Activated B cell treated with CpG ODN at 0.5 μM for 24 hours (primary cell): Measurements from ENCODE around the gene BNC2. TPM values are rescaled to one million over a fixed set of nuclear protein-coding genes. Genes with fewer than 3 reads are reported as not detected.
"Not testable (repeated sequence)": the region's sequence is repeated elsewhere in the genome, so short reads cannot be mapped to it uniquely, and the experiment has no call there.

Experiments
- ATAC-seq: fragments of 200-7000 bp; cut with Tn5 transposase; one replicate; pipeline ENCODE4 v1.10.0; 2021; ENCODE audit warnings: low read depth, mild to moderate bottlenecking, moderate library complexity
- CTCF ChIA-PET: fragments of 350-600 bp; sonication (Branson Sonifier 250); formaldehyde crosslinking; loops from one replicate; lab custom pipeline; 2021; ENCODE audit warnings: antibody characterized with exemption; lab: Charles Lee
- POLR2A ChIA-PET: fragments of 350-600 bp; sonication (Branson Sonifier 250); formaldehyde crosslinking; loops from one replicate; lab custom pipeline; 2021; ENCODE audit warnings: antibody characterized with exemption; lab: Charles Lee
- DNase-seq: peaks from one replicate; pipeline ENCODE4 v3.0.0; 2022
- H3K27ac Mint-ChIP-seq: one replicate; pipeline ENCODE4 v1.8.0; 2020; ENCODE audit warnings: mixed read lengths
- H3K27me3 Mint-ChIP-seq: one replicate; pipeline ENCODE4 v1.8.0; 2021; ENCODE audit warnings: mixed read lengths
- H3K36me3 Mint-ChIP-seq: one replicate; pipeline ENCODE4 v1.8.0; 2021; ENCODE audit warnings: low read depth, mixed read lengths
- H3K4me1 Mint-ChIP-seq: one replicate; pipeline ENCODE4 v1.8.0; 2021; ENCODE audit warnings: mixed read lengths
- H3K4me3 Mint-ChIP-seq: one replicate; pipeline ENCODE4 v1.8.0; 2020; ENCODE audit warnings: mild to moderate bottlenecking, mixed read lengths
- H3K9me3 Mint-ChIP-seq: one replicate; pipeline ENCODE4 v1.8.0; 2020; ENCODE audit warnings: mixed read lengths
- CTCF ChIP-seq: fragments of 200-600 bp; IDR thresholded peaks from one replicate; pipeline ENCODE4 v1.8.0; 2022; ENCODE audit warnings: antibody characterized with exemption, mild to moderate bottlenecking
- intact Hi-C: fragments of 100-400 bp; cut with micrococcal nuclease; formaldehyde crosslinking; loops from one replicate; pipeline ENCODE4 v1.15.1; 2024
- total RNA-seq: library from RNA; stranded (reverse); gene quantifications from 2 replicates; pipeline ENCODE4 v1.2.3, GENCODE V29; 2022

BNC2 gene
- total RNA-seq, 1 donor from 2014 or later: not detected

GRCh38 chr9:16484744-16485143 lies 385.7 kb downstream of the BNC2 start:
- Mint-ChIP-seq H3K4me3 (no peak overlapping the region), H3K9me3 (no peaks in the 10 kb centered on the region), H3K27me3 (no peaks in the 10 kb centered on the region), H3K36me3 (no peaks in the 10 kb centered on the region), H3K4me1 (no peaks in the 10 kb centered on the region), H3K27ac (no peak overlapping the region)
- ChIA-PET CTCF (no interaction called here), POLR2A (no interaction called here)
- DNase-seq: no peak
- TF ChIP-seq CTCF: no peak
- ATAC-seq: no peak
- intact Hi-C loops: no loop called here

- ChIA-PET CTCF (no interaction called here), POLR2A (no interaction called here)
- no peak overlapping the region for H3K27ac Mint-ChIP-seq
- no peaks in the 10 kb centered on the region for H3K27me3 Mint-ChIP-seq
- DNase-seq (no peak), ATAC-seq (no peak)
- no peak overlapping the region for H3K4me3 Mint-ChIP-seq
- H3K9me3 Mint-ChIP-seq: no peaks in the 10 kb centered on the region
- H3K4me1 Mint-ChIP-seq: no peaks in the 10 kb centered on the region
- intact Hi-C loops: no loop called here
- no peak for TF ChIP-seq CTCF
- H3K36me3 Mint-ChIP-seq: no peaks in the 10 kb centered on the region
Observed at GRCh38 chr9:16484180-16484579, 386.3 kb downstream of the BNC2 start.

- no peak for ATAC-seq
- Mint-ChIP-seq H3K27ac (no peak overlapping the region), H3K4me1 (no peaks in the 10 kb centered on the region), H3K36me3 (no peaks in the 10 kb centered on the region), H3K9me3 (no peaks in the 10 kb centered on the region), H3K4me3 (no peak overlapping the region), H3K27me3 (no peaks in the 10 kb centered on the region)
- no peak for TF ChIP-seq CTCF
- ChIA-PET CTCF (no interaction called here), POLR2A (no interaction called here)
- DNase-seq: no peak
- intact Hi-C loops: no loop called here
Observed at GRCh38 chr9:16482764-16483163, 387.7 kb downstream of the BNC2 start.

GRCh38 chr9:16480584-16480983 lies 389.9 kb downstream of the BNC2 start:
- H3K4me1 Mint-ChIP-seq, H3K36me3 Mint-ChIP-seq, POLR2A ChIA-PET, ATAC-seq, H3K27ac Mint-ChIP-seq, DNase-seq, H3K4me3 Mint-ChIP-seq, H3K9me3 Mint-ChIP-seq, H3K27me3 Mint-ChIP-seq, intact Hi-C loops, CTCF ChIA-PET: not testable (repeated sequence)

GRCh38 chr9:16475996-16476395 lies 394.5 kb downstream of the BNC2 start:
- H3K4me3 Mint-ChIP-seq: no peak overlapping the region
- no peak for TF ChIP-seq CTCF
- DNase-seq (no peak), ATAC-seq (no peak)
- no peak overlapping the region for H3K27ac Mint-ChIP-seq
- ChIA-PET POLR2A (no interaction called here), CTCF (no interaction called here)
- no peaks in the 10 kb centered on the region for H3K9me3 Mint-ChIP-seq
- H3K27me3 Mint-ChIP-seq: no peaks in the 10 kb centered on the region
- H3K4me1 Mint-ChIP-seq: no peaks in the 10 kb centered on the region
- no peaks in the 10 kb centered on the region for H3K36me3 Mint-ChIP-seq
- intact Hi-C loops: no loop called here

- no peaks in the 10 kb centered on the region for H3K27me3 Mint-ChIP-seq
- no peaks in the 10 kb centered on the region for H3K9me3 Mint-ChIP-seq
- no peak overlapping the region for H3K27ac Mint-ChIP-seq
- H3K4me3 Mint-ChIP-seq: no peak overlapping the region
- DNase-seq (no peak), ATAC-seq (no peak)
- ChIA-PET POLR2A (no interaction called here), CTCF (no interaction called here)
- TF ChIP-seq CTCF: no peak
- no peaks in the 10 kb centered on the region for H3K36me3 Mint-ChIP-seq
- H3K4me1 Mint-ChIP-seq: no peaks in the 10 kb centered on the region
- intact Hi-C loops: no loop called here
Observed at GRCh38 chr9:16475257-16475656, 395.2 kb downstream of the BNC2 start.
